ENCODE data around the gene LAG3.

DNA sequence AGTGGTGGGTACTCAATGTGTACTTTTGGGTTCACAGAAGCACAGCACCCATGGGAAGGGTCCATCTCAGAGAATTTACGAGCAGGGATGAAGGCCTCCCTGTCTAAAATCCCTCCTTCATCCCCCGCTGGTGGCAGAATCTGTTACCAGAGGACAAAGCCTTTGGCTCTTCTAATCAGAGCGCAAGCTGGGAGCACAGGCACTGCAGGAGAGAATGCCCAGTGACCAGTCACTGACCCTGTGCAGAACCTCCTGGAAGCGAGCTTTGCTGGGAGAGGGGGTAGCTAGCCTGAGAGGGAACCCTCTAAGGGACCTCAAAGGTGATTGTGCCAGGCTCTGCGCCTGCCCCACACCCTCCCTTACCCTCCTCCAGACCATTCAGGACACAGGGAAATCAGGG is 47.8 kb downstream of the LAG3 start:
- no peak for TF ChIP-seq CTCF (IDR thresholded peaks at IDR 0.05)
- no peak for TF ChIP-seq POLR2A (IDR thresholded peaks at IDR 0.05)

Measured in thyroid gland (tissue), 4 donors.